ENCODE data around the gene FOXL1. TPM values are rescaled to one million over a fixed set of nuclear protein-coding genes. Genes with fewer than 3 reads are reported as not detected.

FOXL1 gene
- polyA plus RNA-seq, 2 of the 4 experiments (the other 2 are of a cell fraction), result 0.48 to 0.70 TPM

DNA sequence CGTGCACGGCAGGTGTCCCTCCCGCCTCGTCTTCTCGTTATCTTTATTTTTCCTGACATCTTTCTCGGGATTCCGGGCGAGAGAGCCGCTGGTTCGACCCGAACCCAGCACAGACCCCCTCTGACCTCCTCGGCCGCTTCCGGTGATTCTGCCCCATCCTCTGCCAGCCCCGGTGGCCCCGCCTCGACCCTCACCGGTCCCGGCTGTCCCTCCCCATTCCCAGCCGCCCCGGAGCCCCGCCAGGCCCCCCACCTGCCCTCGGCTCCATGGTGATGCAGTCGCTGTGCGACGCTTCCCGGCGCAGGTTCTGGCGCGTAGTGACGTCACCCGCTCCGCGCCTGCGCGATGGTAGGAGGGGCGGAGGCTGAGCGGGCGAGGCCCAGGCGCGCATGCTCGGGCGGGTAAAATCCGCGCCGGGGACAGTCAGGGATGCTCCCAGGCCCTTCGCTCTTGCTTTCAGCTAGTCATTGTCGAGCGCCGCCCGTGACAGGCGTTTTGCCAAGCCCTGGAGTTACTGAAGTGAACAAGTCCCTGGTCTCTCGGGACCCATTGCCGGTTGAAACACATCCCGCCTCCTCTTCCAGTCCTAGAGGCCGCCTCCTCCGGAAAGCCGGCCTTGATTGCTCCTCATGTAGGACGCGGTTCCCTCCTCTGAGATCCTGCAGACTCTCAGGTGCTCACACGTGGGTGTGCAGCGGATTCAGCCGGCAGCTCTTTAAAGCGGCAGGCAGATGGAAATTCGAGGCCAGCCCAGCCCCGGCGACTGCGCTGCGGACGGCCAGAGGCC lies 23.2 kb upstream of the FOXL1 start, which contains the start of gene MTHFSD:
TSS of gene MTHFSD (minus strand) at position 319 of the 787 bp plus-strand sequence. CDS start at position 268, 51 bp downstream.
- H3K27ac ChIP-seq, result peak within 1 kb of the TSS; percentile 84 to 97
- peak within 1 kb of the TSS; percentile 82 for H3K4me3 ChIP-seq
- peaks cover 4% of the 10 kb centered on the region; the same call in 1 of the 3 replicates for H3K4me1 ChIP-seq
- H3K9me3 ChIP-seq, result no peaks in the 10 kb centered on the region
- H3K4me2 ChIP-seq, result peak within 1 kb of the TSS; percentile 92
- DNase-seq (ENCODE audit: low read depth in 1 of 2, low spot score in 1 of 2), result peak; percentile 92
- WGBS (ENCODE audit: missing lambda C conversion rate), result 11% methylated on average over 29 of the region's 70 CpGs
- FAIRE-seq, result peak; percentile 56
- CTCF ChIA-PET, result interaction anchor here (4.0 kb wide), 1 partner anchor 724 kb away, joined by 23 read pairs; no protein-coding TSS in a partner anchor
- POLR2A ChIA-PET, result no interaction called here
- peak; percentile 90 to 96 for ATAC-seq
- 0 out of 2 replicates have a peak, but pooled peaks have one; percentile 55 for TF ChIP-seq HDAC2 (IDR thresholded peaks at IDR 0.05)
- no peak for TF ChIP-seq RARB (CRISPR knock-in tag; IDR thresholded peaks at IDR 0.05)
- TF ChIP-seq MYC (IDR thresholded peaks at IDR 0.05; ENCODE audit: borderline replicate concordance, low read length), result peak; percentile 48; the same call in 1 of the 2 replicates
- TF ChIP-seq SREBF2 (IDR thresholded peaks at IDR 0.05), result no peak
- TF ChIP-seq NPAS2 (CRISPR knock-in tag; IDR thresholded peaks at IDR 0.05; ENCODE audit: borderline replicate concordance), result no peak
- TF ChIP-seq HOXB5 (CRISPR knock-in tag; IDR thresholded peaks at IDR 0.05), result no peak
- no peak for TF ChIP-seq HOXB13 (CRISPR knock-in tag; IDR thresholded peaks at IDR 0.05; ENCODE audit: low read depth)
- peak; percentile 87 to 88; a peak in 3 of 5 replicates for TF ChIP-seq JUN (IDR thresholded peaks at IDR 0.05)
- TF ChIP-seq EHF (CRISPR knock-in tag; IDR thresholded peaks at IDR 0.05), result no peak
- TF ChIP-seq, protein P1, sequence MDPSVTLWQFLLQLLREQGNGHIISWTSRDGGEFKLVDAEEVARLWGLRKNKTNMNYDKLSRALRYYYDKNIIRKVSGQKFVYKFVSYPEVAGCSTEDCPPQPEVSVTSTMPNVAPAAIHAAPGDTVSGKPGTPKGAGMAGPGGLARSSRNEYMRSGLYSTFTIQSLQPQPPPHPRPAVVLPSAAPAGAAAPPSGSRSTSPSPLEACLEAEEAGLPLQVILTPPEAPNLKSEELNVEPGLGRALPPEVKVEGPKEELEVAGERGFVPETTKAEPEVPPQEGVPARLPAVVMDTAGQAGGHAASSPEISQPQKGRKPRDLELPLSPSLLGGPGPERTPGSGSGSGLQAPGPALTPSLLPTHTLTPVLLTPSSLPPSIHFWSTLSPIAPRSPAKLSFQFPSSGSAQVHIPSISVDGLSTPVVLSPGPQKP (IDR thresholded peaks at IDR 0.05; ENCODE audit: low read depth, low read length), result no peak
- TF ChIP-seq, protein P2, sequence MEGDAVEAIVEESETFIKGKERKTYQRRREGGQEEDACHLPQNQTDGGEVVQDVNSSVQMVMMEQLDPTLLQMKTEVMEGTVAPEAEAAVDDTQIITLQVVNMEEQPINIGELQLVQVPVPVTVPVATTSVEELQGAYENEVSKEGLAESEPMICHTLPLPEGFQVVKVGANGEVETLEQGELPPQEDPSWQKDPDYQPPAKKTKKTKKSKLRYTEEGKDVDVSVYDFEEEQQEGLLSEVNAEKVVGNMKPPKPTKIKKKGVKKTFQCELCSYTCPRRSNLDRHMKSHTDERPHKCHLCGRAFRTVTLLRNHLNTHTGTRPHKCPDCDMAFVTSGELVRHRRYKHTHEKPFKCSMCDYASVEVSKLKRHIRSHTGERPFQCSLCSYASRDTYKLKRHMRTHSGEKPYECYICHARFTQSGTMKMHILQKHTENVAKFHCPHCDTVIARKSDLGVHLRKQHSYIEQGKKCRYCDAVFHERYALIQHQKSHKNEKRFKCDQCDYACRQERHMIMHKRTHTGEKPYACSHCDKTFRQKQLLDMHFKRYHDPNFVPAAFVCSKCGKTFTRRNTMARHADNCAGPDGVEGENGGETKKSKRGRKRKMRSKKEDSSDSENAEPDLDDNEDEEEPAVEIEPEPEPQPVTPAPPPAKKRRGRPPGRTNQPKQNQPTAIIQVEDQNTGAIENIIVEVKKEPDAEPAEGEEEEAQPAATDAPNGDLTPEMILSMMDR (IDR thresholded peaks at IDR 0.05), result 0 out of 3 replicates have a peak, but pooled peaks have one; percentile 10
- no peak for TF ChIP-seq MAFK (IDR thresholded peaks at IDR 0.05; ENCODE audit: partially characterized antibody)
- TF ChIP-seq POLR2AphosphoS2 (conservative IDR thresholded peaks at IDR 0.05; ENCODE audit: low read length), result no peak
- TF ChIP-seq CHD4 (IDR thresholded peaks at IDR 0.05; ENCODE audit: borderline replicate concordance), result 0 out of 2 replicates have a peak, but pooled peaks have one; percentile 48
- peak; percentile 84 for TF ChIP-seq POLR2A (IDR thresholded peaks at IDR 0.05; ENCODE audit: low read length)
- TF ChIP-seq BHLHE40 (IDR thresholded peaks at IDR 0.05; ENCODE audit: low read depth, low read length), result no peak
- no peak for TF ChIP-seq ZSCAN20 (CRISPR knock-in tag; IDR thresholded peaks at IDR 0.05)
- no peak for TF ChIP-seq RNF2 (IDR thresholded peaks at IDR 0.05; ENCODE audit: borderline replicate concordance, low read depth)
- TF ChIP-seq JUNB (IDR thresholded peaks at IDR 0.05), result no peak
- TF ChIP-seq, protein P3, sequence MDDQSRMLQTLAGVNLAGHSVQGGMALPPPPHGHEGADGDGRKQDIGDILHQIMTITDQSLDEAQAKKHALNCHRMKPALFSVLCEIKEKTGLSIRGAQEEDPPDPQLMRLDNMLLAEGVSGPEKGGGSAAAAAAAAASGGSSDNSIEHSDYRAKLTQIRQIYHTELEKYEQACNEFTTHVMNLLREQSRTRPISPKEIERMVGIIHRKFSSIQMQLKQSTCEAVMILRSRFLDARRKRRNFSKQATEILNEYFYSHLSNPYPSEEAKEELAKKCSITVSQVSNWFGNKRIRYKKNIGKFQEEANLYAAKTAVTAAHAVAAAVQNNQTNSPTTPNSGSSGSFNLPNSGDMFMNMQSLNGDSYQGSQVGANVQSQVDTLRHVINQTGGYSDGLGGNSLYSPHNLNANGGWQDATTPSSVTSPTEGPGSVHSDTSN (IDR thresholded peaks at IDR 0.05), result no peak
- no peak for TF ChIP-seq NFE2L2 (conservative IDR thresholded peaks at IDR 0.05; ENCODE audit: low read length)
- TF ChIP-seq KDM5A (IDR thresholded peaks at IDR 0.05), result peak; percentile 18; the same call in 1 of the 2 replicates
- peak; percentile 100 for TF ChIP-seq ZFP36 (IDR thresholded peaks at IDR 0.05; ENCODE audit: borderline replicate concordance, partially characterized antibody)
- TF ChIP-seq MAZ (IDR thresholded peaks at IDR 0.05; ENCODE audit: borderline replicate concordance, low read depth, low read length), result peak; percentile 50; the same call in 1 of the 2 replicates
- TF ChIP-seq TP53 (CRISPR knock-in tag; IDR thresholded peaks at IDR 0.05), result no peak
- TF ChIP-seq TFCP2L1 (CRISPR knock-in tag; IDR thresholded peaks at IDR 0.05), result 0 out of 2 replicates have a peak, but pooled peaks have one; percentile 52
- no peak for TF ChIP-seq HOXA7 (CRISPR knock-in tag; IDR thresholded peaks at IDR 0.05)
- no peak for TF ChIP-seq CBX8 (IDR thresholded peaks at IDR 0.05)
- TF ChIP-seq, protein P4, sequence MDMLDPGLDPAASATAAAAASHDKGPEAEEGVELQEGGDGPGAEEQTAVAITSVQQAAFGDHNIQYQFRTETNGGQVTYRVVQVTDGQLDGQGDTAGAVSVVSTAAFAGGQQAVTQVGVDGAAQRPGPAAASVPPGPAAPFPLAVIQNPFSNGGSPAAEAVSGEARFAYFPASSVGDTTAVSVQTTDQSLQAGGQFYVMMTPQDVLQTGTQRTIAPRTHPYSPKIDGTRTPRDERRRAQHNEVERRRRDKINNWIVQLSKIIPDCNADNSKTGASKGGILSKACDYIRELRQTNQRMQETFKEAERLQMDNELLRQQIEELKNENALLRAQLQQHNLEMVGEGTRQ (IDR thresholded peaks at IDR 0.05), result no peak
- TF ChIP-seq FOSL2 (IDR thresholded peaks at IDR 0.05), result no peak
- TF ChIP-seq FOSL2 (CRISPR knock-in tag; IDR thresholded peaks at IDR 0.05), result peak; percentile 65
- TF ChIP-seq CHD2 (IDR thresholded peaks at IDR 0.05; ENCODE audit: low read length, partially characterized antibody), result no peak
- TF ChIP-seq PHF8 (IDR thresholded peaks at IDR 0.05; ENCODE audit: borderline replicate concordance, low read depth), result peak; percentile 91
- no peak for TF ChIP-seq CBX2 (IDR thresholded peaks at IDR 0.05; ENCODE audit: borderline replicate concordance, low read depth)
- TF ChIP-seq RCOR1 (IDR thresholded peaks at IDR 0.05; ENCODE audit: low read depth, low read length), result no peak
- TF ChIP-seq KDM1A (IDR thresholded peaks at IDR 0.05; ENCODE audit: low read depth), result peak; percentile 95
- TF ChIP-seq, protein P5, sequence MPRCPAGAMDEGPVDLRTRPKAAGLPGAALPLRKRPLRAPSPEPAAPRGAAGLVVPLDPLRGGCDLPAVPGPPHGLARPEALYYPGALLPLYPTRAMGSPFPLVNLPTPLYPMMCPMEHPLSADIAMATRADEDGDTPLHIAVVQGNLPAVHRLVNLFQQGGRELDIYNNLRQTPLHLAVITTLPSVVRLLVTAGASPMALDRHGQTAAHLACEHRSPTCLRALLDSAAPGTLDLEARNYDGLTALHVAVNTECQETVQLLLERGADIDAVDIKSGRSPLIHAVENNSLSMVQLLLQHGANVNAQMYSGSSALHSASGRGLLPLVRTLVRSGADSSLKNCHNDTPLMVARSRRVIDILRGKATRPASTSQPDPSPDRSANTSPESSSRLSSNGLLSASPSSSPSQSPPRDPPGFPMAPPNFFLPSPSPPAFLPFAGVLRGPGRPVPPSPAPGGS (IDR thresholded peaks at IDR 0.05), result peak; percentile 89; the same call in 2 of the 3 replicates
